Medulla oblongata (tissue), 1 donor: ENCODE results near the gene PER2.

ENCODE experiments used
- DNase-seq: peaks from one replicate; pipeline ENCODE4 v3.0.0-alpha.2; 2015; ENCODE audit errors: extremely low spot score

PER2 gene

DNA sequence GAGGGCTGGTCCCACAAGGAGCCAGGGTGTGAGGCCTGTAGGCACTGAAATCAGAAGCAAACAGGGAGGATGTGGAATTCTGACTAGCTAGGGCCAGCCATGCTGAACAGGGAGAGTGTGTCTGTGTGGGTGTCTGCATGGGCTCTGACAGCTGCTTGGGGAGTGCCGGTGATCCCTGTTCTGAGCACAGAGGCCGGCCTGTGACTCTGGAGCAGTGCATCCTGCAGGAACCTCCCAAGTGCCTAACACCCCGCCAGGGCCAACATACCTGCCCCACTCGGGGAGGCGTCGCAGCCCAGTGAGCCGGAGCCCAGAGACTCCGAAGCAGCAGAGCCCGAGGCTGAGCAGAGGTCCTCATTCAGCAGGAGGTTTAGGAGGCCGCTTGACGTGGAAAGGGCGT, 37.1 kb downstream of the PER2 start:
- DNase-seq = no peak

DNA sequence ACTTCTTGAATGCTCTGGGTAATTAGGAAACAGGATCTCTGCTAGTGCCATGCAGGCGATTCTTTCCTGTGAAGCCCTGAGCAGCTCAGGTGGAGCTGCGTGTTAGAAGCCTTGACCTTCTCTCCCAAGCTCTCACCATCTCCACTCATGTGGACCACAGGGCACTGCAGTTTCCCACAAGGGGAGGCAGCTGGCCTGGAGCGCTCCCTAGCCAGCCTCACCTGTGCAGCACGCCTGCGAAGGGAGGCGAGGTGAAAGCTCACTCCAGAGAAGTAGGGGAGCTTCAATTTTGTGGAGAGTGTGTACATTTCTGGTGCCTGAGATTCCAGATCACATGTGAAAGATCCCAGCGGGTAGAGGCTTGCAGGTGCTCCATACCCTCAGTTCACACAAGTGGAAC, 37.5 kb downstream of the PER2 start:
- no peak for DNase-seq

DNA sequence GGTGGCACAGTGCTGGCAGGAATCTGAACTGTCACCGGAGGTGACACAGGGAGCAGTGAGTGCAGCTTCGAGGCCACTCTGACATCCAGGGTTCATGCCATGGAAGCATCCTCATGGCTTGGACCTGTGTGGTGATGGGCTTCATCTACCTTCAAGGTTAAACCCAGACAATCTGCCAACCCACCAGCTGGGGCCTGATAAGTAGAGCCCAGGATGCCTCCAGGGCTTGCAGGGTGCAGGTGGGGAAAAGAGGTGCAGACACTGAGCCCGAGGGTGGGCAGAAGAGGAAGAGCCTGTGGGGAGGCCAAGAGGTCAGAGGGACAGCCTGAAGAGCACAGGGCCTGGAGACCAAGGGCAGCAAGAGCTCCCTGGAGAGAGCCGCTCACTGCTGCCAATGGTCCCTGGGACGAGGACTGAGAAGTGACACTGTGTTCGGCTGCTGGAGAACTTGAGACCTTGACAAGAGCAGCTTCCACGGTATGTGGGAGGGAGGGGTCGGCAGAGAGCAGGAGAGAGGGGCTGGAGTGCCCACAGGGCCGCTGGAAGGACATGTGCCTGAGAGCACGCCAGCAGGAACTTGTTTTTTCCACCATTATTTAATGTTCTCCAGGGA, 40.5 kb downstream of the PER2 start:
- DNase-seq = no peak

DNA sequence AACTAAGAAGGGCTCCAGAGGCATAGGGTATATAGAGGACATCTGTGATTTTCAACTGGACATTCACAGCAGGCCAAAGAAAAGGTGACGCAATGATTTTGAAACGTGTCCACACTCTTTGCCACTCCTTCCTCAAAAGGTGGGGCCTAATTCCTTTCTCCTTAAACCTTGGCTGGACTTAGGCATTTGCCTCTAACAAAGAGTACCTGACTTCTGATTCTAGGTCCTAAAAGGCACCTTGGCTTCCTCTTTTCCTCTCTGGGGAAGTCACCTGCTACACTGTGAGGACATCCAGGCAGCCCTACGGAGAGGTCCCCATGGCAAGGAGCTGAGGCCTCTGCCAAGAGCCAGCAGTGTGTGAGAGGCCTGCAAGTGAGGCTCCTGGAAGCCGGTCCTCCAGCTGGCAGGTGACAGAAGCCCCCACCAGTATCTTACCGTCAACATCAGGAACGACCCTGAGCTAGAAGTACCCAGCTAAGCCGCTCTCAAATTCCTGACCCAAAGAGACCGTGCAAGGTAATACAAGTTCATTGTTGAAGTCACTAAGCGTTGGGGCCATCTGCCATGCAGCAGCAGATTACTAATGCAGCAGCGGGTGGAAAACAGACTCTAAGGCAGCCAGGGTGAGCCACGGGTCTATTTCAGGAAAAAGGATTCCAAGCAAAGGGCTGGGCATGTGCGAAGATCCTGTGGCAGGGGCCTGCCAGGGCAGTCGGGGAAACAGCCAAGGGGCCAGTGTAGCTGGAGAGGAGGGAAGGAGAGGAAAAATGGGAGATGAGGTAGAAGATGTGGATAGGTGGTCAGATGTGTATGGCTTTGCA, 41.2 kb downstream of the PER2 start:
- no peak for DNase-seq

DNA sequence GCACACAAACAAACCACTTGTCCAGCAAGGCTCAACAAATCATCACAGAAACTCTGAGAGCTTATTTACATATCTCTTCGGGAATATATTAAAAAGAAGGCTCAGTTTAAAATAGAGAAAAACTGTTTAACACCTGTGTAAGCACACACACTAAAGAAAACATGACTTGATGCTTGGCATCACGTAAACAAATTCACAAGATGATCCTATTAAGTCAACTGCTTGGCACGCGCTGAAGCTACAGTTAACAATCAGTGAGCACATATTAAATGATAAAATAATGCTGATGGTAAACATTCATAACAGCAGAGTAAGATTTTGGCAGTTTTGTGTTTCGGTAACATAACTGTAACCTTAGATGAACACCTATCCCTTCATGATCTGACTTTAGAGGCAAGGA, 44.3 kb downstream of the PER2 start:
- no peak for DNase-seq

DNA sequence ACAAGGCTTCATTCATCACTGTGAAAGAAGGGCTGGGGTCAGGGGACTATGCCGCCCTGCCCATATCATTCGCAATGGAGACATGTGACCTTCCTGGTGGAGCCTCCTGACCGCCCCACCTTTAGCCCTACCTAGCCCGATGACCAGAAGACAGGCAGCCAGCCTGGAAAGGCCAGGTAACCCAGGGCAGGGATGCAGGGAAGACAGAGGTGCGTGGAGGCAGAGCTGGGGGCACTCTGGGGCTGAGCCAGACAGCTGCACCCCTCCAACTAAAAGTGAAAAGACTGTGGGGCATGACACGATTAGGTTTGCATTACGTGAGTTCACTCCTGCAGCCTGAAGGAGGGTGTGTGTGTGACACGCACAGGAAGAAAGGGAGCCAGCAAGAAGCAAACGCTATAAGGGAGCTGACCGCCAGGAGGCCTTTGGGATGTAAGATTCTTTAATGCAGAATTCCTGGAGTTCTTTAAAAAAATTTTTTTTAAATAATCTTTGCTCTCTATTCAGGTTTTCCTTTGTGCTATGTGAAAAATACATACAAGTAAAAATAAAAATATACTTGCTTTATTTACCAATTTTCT, 44.8 kb downstream of the PER2 start:
- no peak for DNase-seq

DNA sequence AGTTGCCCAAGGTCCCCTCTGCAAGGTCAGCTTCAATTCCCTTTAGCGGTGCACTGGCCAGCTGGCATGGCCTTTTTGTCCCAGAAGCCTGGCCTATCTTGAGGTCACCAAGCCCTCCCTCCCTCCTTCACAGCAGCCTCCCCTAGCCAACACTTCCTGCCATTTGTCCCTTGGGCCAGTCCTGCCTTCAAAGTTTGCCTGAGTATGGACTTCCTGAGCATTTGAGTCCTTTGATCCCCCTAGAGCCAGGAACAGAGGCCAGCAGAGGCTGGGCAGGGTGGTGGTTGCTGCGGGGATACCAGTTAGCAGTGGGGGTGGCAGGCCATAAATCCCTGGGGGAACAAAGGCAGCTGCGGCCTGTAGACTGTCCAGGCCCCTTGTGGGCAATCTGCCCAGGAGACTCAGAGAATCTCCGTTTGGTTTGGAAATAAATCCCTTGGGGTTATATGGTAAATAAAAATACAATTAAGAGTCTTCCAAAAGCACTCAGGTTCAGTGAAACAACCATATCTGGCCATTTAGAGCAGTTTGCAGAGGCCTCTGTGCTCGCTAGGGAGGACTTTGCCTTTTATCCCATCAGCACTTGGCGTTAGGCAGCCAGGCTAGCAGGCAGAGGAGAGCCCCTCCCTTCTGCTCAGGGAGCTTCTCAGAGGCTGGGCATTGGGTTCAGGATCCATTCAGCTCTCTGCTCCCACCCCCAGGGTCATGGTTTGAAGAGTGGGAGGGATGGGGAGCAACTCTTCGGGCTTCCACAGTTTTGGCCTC, 45.5 kb downstream of the PER2 start:
- peak; percentile 61 for DNase-seq

DNA sequence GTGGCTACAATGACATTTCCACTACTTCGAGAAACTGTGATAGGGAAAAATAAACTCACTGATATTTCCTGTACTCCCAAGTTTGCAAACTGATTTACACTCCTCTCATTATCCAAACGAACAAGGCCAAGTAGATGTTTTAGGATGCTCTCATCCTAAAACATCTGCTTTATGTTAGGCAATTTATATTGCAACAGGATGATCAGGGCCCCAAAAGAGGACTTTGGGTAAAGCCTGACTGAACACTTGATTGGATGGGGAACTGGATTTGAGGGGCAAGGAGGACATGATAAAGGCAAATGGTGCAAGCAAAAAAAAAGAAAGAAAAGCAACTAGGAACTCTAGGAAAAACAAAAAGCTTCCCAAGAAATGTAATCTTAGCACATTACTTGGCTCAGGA, 46.4 kb downstream of the PER2 start:
- no peak for DNase-seq

DNA sequence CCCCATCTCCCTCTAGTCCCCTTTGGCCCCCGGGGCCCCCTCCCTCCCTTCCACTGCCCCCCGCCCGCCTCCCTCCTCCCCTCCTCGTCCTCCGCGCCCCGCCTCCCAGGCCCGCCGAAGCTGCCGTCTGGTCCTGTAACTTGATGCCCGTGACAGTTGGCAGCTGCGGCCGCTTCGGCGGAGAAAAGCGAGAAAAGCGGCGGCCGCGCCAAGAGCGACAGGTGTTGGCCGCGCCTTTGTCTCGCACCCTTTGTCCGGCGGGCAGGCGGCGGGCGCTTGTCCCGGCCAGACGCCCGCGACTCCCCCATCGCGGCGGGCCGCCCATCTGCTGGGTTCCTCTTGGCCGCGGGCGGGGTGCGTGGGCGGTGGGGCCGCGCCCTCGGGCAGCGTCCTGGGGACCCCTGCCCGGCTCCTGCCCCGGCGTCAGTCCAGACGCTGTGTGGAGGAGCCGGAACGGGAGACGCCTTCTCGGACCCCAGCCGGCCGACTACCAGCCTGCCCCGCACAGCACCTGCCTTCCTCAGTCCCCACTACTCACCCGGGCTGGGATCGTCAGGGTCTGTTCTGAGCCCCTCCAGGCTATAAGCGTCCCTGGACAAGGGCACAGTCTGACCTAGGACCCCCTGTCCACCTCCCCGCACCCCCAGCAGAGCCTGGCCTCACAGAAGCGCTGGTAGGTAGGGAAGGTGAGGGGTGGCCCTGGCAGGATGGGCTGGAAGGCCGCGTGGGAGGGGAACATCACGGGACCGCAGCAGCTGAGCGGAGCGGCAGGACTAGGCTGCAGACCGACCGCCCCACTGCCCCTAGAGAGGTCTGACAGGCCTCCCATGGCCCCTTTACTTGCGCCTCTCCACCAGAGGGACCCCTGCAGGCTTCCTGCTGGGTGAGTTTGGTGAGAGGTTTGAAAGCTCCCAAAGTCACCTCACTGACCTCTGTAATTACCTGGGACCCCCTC, 47.4 kb downstream of the PER2 start:
- no peak for DNase-seq

DNA sequence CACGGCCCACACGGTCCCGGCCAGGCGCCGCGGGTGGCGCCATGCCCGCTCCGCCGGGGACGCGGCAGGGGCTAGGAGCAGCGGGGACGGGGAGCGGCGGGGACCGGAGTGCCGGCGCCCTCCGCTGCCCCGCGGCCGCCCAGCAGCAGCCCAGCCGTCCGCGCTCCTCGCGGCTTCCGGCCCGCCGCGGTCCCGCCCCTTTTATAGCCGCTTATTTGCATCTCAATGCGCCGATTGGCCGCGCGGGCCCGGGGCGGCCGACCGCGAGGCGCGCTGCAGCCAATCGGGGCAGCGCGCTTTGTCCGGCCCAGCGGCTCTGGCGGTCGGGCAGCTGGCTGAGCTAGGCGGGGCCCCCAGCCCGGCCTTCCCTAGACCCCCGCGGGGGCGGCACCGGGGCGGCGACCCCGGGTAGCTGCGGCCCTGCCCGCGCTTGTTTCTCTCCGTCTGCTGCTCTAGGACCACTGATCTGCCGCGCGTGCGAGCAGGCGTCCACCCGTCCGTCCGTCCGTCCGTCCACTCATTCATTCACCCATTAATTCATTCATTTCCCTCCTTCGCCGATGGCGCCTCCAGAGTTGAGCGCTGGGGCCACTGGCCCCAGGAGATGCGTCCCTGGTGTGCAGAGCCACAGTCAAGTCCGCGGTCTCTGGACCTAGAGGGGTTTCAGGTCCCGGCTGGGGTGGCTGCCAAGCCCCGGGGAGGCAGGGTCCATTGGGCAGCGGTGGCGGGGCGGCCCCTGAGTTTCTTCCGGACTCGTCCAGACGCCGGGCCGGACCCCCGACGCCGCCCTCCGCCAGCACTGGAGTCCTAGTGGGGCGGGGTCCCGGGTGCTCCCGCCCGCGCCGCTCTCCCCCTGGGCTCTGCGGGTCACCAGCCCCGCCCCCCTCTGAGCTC, 48.3 kb downstream of the PER2 start, which contains the start of gene HES6:
HES6 (minus strand) TSS at position 176 of the 894 bp plus-strand sequence; CDS start at position 43, 133 bp downstream.
- DNase-seq = peak; percentile 93

DNA sequence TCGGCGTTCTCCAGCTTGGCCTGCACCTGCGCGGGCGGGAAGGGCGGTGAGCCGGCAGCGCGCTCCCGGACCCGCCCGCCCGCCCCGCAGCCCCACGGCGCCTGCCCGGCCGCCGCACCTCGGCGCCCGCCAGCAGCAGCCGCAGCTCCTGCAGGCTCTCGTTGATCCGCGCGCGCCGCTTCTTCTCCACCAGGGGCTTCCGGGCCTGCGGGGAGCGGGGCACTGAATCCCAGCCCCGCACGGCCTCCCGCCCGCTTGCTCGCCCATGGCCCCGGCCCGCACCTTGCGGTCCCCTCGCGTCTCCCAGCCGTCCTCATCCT, 48.9 kb downstream of the PER2 start:
- DNase-seq = no peak

DNA sequence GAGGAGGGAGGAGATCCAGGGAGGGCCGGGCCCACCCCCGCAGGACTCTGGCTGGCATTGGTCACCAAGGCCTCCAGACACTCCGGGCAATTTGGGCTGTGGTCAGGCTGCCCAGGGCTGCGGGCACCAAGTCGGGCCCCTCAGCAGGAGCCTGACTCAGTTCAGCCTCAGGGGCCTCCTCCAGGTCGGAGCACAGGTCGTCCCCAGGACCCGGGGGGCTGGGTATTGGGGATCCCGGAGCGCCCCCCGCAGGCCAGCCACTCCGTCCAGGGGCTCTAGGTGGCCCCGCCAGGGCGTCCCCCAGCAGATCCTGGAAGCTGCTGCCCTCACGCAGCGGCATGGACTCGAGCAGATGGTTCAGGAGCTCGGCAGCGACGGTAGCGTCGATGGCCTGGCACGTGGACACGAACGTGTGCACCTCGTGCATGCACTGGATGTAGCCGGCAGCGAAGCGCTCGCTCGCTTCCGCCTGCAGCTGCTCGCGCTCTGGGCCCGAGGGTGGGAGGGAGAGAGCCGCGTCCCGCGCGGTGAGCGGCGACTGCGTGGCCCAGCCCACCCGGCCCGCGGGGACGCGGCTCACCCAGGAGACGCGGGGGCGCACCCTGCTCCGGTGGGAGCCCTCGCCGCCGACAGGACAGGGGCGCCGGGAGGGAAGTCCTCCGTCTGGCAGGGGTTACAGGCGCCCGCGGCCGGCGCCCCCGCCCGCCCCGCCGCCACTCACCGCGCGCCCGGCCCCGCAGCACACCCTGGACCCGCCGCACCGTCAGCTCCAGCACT, 49.5 kb downstream of the PER2 start:
- DNase-seq = peak; percentile 42

DNA sequence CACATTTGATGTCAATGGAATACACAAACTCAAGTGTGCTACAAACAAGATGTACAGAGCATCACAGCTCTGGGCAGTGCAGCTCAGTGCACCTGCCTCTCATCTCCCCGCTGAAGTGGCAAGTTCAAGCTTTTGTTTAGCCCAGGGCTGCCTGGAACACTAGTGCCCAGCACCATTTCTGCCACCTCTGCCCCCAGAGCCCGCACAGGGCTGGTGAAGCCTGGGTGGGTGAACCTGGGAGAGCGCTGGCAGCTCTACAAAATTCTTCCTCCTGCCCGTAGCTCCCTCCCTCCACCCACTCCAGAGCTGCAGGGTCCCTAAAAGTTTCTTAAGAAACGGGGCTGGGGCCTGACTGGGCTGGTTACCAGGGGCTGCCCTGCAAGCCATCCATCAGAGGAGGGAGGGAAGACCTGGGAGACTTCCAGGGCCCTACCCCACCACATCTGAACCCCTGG, 50.1 kb downstream of the PER2 start:
- DNase-seq = no peak

DNA sequence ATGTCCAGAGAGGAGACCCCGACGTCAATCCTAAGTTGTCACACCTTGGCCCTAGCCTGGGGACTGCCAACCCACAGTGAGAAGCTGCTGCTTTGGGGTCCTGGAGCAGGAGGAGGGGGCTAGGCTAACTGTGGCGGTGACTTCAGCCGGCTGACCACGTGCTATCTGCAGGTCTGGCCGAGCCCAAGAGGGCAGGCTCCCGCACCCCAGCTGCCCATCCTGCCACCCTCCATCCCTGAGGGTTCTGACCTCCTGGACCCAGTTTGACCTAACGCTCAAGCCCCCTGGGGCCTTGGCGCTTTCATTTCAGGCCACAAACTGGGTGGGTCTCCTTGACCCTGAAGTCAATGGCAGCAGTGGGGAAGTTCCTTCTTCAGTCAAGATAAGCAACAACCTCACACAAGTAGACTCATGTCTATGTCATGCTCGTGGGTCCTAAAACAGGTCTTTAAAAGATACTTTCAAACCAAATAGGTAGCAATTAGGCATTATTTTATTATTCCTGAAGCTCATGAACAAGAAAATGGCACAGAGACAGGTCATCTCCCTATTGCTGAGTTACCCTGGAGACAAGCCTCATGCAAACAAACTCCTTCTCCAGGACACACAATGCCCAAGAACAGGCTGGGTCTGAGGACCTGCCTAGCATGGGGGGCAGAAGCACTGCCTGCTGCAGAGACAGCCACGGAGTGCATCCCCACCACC, 50.8 kb downstream of the PER2 start:
- DNase-seq = no peak

DNA sequence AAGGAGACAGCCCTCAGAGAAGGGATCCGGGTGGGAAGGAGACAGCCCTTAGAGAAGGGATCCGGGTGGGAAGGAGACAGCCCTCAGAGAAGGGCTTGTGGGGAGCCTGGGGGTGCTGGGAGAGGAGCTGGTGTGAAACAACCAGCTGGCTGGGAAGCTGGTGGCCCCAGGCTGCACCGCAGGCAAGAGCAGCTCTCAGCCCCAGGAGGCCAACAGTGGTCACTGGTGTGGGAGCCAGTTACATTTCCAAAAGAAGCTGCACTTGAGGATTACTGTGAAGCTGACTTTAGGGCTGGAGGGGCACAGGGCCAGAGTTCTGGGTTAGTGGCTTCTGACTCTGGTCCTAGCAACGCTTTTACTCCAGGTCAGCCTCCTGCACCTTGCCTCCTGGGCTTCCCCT, 51.8 kb downstream of the PER2 start:
- no peak for DNase-seq

DNA sequence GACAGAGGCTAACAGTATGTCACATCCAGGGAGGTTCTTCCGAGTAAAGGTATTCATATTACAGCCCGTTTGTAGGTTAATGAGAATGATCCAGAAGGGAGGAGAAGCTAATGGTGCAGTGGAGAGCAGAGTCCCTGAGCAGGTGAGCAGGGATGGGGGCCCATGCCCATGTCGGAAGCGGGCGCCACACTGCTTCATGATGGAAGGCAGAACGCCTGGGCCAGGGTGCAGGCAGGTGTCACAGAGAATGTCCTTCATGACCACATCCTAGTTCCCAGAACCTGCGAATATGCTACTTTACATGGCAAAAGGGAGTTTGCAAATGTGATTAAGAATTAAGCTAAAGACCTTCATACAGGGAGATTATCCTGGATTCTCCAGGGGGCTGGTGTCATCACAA, 52.6 kb downstream of the PER2 start:
- no peak for DNase-seq

DNA sequence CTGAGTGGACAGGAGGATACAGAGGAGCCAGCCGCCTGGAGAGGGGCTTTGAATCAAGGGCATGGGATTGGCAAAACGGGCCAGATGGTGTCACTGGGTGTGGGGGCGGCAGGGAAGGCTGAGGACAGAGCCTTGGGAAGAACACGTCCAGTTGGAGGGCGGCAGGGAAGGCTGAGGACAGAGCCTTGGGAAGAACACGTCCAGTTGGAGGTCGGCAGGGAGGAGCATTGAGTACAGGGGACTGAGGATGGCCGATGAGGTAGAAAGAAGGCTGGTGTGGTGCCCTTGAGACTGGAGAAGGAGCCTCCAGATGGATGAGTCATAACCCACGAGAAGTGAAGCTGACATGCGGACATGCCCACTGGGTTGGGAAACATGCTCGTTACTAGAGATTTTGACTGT, 53.1 kb downstream of the PER2 start:
- no peak for DNase-seq

DNA sequence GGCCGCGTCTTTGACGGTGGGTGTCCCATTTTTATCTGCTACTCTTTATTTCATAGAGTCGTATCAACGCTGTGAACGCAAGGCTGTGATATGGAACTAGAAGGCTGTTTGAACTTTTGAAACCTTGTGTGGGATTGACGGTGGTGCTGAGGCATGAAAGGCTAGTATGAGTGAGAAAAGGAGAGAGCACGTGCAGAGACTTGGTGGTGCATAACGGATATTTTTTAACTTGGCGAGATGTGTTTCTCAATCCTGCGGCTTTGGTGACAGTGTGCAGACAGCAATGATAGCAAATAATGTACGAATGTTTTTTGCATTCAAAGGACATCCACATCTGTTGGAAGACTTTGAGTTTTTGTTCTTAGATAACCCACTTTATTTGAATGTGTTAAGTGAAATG, 54.8 kb downstream of the PER2 start:
- no peak for DNase-seq

DNA sequence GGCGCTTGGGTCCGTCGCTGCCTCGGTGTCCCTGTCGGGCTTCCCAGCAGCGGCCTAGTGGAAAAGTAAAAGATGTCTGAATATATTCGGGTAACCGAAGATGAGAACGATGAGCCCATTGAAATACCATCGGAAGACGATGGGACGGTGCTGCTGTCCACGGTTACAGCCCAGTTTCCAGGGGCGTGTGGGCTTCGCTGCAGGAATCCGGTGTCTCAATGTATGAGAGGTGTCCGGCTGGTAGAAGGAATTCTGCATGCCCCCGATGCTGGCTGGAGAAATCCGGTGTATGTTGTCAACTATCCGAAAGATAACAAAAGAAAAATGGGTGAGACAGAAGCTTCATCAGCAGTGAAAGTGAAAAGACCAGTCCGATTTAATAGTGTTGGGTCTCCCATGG, 56.6 kb downstream of the PER2 start:
- no peak for DNase-seq
